ENCODE measurements around the gene PLEKHM3. TPM values are rescaled to one million over a fixed set of nuclear protein-coding genes. Genes with fewer than 3 reads are reported as not detected.

Gene PLEKHM3
- total and polyA plus RNA-seq, 2 of the 13 experiments (the other 11 are each of a cell fraction or from before 2014, with no cell fraction given) = 4.5 to 4.7 TPM

DNA sequence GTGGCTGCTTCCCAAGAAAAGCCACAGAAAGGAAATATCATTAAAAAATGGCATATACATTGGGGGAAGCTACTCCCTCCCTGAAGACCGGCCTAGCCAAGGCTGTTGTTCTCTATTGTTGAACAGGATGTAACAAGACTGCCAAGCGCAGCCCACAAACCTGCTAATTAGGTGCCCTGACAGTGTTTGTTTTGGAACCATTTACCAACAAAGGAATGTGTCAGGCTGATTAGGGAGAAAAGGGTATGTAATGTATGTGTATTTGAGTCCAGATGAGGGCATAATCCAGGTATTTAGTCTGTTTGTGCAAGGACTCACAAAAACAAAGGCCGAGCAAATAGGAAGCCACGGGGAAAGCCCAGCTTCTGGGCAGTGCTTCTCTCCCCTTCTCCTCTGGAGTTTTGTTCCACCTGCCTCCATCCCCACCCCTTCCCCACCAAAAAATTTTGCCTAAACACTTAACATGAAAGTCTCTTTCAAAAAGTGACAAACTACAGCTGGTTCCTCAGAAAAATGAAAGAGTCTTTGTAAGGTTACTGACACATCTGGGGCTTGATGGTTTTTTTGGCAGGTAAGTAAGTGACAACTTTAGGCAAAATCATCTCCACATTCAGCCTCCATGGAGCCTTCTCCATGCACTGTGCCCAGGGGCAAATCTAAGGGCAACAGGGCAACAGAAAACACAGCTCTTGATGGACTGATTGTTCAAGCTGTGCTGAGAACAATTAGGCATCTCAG is 177.4 kb downstream of the PLEKHM3 start (continued):
- TF ChIP-seq SMC3 (IDR thresholded peaks at IDR 0.05; ENCODE audit: low read length) = peak; percentile 61
- TF ChIP-seq, protein P1, sequence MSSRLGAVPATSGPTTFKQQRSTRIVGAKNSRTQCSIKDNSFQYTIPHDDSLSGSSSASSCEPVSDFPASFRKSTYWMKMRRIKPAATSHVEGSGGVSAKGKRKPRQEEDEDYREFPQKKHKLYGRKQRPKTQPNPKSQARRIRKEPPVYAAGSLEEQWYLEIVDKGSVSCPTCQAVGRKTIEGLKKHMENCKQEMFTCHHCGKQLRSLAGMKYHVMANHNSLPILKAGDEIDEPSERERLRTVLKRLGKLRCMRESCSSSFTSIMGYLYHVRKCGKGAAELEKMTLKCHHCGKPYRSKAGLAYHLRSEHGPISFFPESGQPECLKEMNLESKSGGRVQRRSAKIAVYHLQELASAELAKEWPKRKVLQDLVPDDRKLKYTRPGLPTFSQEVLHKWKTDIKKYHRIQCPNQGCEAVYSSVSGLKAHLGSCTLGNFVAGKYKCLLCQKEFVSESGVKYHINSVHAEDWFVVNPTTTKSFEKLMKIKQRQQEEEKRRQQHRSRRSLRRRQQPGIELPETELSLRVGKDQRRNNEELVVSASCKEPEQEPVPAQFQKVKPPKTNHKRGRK (CRISPR knock-in tag; IDR thresholded peaks at IDR 0.05) = no peak
- no peak for TF ChIP-seq MAFG (CRISPR knock-in tag; IDR thresholded peaks at IDR 0.05)
- no peak for TF ChIP-seq NR2C2 (CRISPR knock-in tag; IDR thresholded peaks at IDR 0.05; ENCODE audit: borderline replicate concordance)
- TF ChIP-seq ZNF441 (CRISPR knock-in tag; IDR thresholded peaks at IDR 0.05; ENCODE audit: borderline replicate concordance) = no peak; the same call in 1 of the 2 replicates
- TF ChIP-seq, protein P2, sequence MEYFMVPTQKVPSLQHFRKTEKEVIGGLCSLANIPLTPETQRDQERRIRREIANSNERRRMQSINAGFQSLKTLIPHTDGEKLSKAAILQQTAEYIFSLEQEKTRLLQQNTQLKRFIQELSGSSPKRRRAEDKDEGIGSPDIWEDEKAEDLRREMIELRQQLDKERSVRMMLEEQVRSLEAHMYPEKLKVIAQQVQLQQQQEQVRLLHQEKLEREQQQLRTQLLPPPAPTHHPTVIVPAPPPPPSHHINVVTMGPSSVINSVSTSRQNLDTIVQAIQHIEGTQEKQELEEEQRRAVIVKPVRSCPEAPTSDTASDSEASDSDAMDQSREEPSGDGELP (IDR thresholded peaks at IDR 0.05; ENCODE audit: borderline replicate concordance, low read depth) = peak; percentile 60; the same call in 1 of the 2 replicates
- TF ChIP-seq, protein P3, sequence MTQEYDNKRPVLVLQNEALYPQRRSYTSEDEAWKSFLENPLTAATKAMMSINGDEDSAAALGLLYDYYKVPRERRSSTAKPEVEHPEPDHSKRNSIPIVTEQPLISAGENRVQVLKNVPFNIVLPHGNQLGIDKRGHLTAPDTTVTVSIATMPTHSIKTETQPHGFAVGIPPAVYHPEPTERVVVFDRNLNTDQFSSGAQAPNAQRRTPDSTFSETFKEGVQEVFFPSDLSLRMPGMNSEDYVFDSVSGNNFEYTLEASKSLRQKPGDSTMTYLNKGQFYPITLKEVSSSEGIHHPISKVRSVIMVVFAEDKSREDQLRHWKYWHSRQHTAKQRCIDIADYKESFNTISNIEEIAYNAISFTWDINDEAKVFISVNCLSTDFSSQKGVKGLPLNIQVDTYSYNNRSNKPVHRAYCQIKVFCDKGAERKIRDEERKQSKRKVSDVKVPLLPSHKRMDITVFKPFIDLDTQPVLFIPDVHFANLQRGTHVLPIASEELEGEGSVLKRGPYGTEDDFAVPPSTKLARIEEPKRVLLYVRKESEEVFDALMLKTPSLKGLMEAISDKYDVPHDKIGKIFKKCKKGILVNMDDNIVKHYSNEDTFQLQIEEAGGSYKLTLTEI (CRISPR knock-in tag; conservative IDR thresholded peaks at IDR 0.05) = no peak
- peak; percentile 86; the same call in 1 of the 2 replicates for TF ChIP-seq NFATC3 (CRISPR knock-in tag; IDR thresholded peaks at IDR 0.05)
- peak; percentile 82; the same call in 1 of the 2 replicates for TF ChIP-seq MBD4 (IDR thresholded peaks at IDR 0.05; ENCODE audit: borderline replicate concordance, low read length)
- TF ChIP-seq TSC22D2 (CRISPR knock-in tag; IDR thresholded peaks at IDR 0.05; ENCODE audit: borderline replicate concordance) = no peak
- TF ChIP-seq MXI1 (IDR thresholded peaks at IDR 0.05; ENCODE audit: borderline replicate concordance, low read depth, low read length) = no peak; the same call in 2 of the 3 replicates
- TF ChIP-seq ZNF7 (CRISPR knock-in tag; IDR thresholded peaks at IDR 0.05) = no peak
- TF ChIP-seq SAP130 (CRISPR knock-in tag; IDR thresholded peaks at IDR 0.05; ENCODE audit: low read depth) = peak; percentile 87
- TF ChIP-seq TBX2 (CRISPR knock-in tag; IDR thresholded peaks at IDR 0.05; ENCODE audit: borderline replicate concordance) = peak; percentile 100
- TF ChIP-seq, protein P4, sequence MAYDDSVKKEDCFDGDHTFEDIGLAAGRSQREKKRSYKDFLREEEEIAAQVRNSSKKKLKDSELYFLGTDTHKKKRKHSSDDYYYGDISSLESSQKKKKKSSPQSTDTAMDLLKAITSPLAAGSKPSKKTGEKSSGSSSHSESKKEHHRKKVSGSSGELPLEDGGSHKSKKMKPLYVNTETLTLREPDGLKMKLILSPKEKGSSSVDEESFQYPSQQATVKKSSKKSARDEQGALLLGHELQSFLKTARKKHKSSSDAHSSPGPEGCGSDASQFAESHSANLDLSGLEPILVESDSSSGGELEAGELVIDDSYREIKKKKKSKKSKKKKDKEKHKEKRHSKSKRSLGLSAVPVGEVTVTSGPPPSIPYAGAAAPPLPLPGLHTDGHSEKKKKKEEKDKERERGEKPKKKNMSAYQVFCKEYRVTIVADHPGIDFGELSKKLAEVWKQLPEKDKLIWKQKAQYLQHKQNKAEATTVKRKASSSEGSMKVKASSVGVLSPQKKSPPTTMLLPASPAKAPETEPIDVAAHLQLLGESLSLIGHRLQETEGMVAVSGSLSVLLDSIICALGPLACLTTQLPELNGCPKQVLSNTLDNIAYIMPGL (CRISPR knock-in tag; IDR thresholded peaks at IDR 0.05; ENCODE audit: borderline replicate concordance in 1 of 2, low read depth in 1 of 2) = peak in 1 of 2 experiments; percentile 50; a peak in 1 of 4 replicates
- TF ChIP-seq, protein P5, sequence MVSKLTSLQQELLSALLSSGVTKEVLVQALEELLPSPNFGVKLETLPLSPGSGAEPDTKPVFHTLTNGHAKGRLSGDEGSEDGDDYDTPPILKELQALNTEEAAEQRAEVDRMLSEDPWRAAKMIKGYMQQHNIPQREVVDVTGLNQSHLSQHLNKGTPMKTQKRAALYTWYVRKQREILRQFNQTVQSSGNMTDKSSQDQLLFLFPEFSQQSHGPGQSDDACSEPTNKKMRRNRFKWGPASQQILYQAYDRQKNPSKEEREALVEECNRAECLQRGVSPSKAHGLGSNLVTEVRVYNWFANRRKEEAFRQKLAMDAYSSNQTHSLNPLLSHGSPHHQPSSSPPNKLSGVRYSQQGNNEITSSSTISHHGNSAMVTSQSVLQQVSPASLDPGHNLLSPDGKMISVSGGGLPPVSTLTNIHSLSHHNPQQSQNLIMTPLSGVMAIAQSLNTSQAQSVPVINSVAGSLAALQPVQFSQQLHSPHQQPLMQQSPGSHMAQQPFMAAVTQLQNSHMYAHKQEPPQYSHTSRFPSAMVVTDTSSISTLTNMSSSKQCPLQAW (CRISPR knock-in tag; IDR thresholded peaks at IDR 0.05) = 0 out of 2 replicates have a peak, but pooled peaks have one; percentile 39
- no peak for TF ChIP-seq ZNF660 (CRISPR knock-in tag; IDR thresholded peaks at IDR 0.05; ENCODE audit: borderline replicate concordance, low read depth)
- TF ChIP-seq EZH2 (conservative IDR thresholded peaks at IDR 0.05; ENCODE audit: low read depth, low read length) = no peak
- TF ChIP-seq ZNF546 (CRISPR knock-in tag; conservative IDR thresholded peaks at IDR 0.05) = no peak
- TF ChIP-seq FOXK1 (CRISPR knock-in tag; IDR thresholded peaks at IDR 0.05; ENCODE audit: borderline replicate concordance, low read depth) = peak; percentile 91; the same call in 1 of the 2 replicates
- TF ChIP-seq ZBTB38 (CRISPR knock-in tag; IDR thresholded peaks at IDR 0.05) = 0 out of 2 replicates have a peak, but pooled peaks have one; percentile 15

Measured in HepG2 (cell line).